D721Med (cell line): ENCODE measurements around the gene ARHGEF12.

ENCODE experiments used
- DNase-seq: peaks from one replicate; pipeline ENCODE4 v3.0.0; 2011; ENCODE audit warnings: low spot score; ENCODE audit not compliant: insufficient read length
- FAIRE-seq: peaks from 2 replicates; lab custom pipeline; 2011; peaks lifted over from hg19 to GRCh38; lab: Jason Lieb, UNC
- CTCF ChIP-seq: IDR thresholded peaks from 2 replicates; pipeline ENCODE4 v1.5.1; 2012; ENCODE audit warnings: mild to moderate bottlenecking, control low read depth; ENCODE audit not compliant: insufficient read depth; ENCODE audit errors: missing control alignments

The ARHGEF12 gene

GRCh38 chr11:120399307-120399706 lies 63.1 kb downstream of the ARHGEF12 start:
- DNase-seq: no peak

GRCh38 chr11:120400564-120401364 lies 64.6 kb downstream of the ARHGEF12 start:
- FAIRE-seq (peak; percentile 87), DNase-seq (no peak)
- TF ChIP-seq CTCF: no peak

More at GRCh38 chr11:120399307-120399706, 63.1 kb downstream of the ARHGEF12 start:
- no peak for TF ChIP-seq CTCF
- no peak for FAIRE-seq

- peak; percentile 32 for FAIRE-seq
- no peak for DNase-seq
- no peak for TF ChIP-seq CTCF
Measured at GRCh38 chr11:120401506-120401905, 65.3 kb downstream of the ARHGEF12 start.

DNA sequence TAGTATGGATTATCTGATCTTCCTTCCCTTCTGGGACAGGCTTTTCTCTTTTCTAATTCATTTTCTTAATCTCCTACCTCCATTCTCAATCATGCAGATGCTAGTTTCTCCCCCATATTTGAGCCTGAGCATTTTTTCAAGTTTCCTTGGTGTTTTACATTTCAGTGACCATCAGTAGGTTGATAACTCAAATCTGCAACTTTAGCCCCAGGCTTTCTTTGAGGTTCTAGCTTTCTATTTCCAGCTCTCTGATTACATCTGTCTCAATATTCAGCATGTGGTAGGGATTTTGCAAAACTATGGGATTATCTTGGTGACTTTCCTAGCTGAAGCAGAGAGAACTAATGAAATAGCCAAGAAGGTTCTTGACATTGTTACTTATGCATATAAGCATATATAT lies 67.8 kb downstream of the ARHGEF12 start:
- no peak for TF ChIP-seq CTCF
- DNase-seq (no peak), FAIRE-seq (peak; percentile 80)

- TF ChIP-seq CTCF: no peak
- DNase-seq (no peak), FAIRE-seq (peak; percentile 66)
Measured at GRCh38 chr11:120404495-120404894, 68.3 kb downstream of the ARHGEF12 start.

GRCh38 chr11:120409655-120410054 lies 73.4 kb downstream of the ARHGEF12 start:
- no peak for DNase-seq
- no peak for TF ChIP-seq CTCF
- FAIRE-seq: no peak

DNA sequence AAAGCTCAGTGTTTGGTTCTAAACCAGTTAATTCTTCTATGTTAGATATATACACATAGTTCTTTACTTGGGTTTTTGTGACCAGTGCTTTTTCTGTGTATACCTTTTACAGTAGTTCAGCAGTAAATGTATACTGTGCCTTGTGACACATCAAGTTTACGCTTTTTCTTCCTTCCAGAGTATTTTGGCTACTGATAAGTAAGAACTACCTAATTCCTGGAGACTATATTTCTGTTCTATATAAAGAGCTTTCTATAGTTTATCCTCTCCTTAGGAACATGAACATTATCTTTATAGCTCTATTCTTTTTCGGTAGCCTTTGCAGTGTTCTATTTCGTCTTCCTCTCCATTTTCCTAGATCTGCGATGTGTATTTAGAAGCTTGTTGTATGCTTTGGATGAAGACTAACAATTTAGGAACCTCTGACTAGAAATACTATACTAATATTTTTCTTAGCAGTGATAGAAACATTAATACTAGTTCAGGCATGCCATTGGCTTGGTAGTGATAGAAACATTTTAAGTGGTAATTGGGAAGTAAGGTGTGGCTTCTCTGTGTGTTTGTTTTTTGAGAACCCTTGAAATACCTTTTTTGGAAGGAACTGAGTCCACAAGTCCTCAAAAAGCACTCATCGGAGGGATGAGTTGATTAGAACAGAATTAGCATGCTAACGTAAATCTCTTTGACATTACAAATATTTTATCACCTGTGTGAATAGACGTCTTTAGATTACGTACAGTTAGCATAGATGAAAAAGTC lies 74.6 kb downstream of the ARHGEF12 start:
- no peak for TF ChIP-seq CTCF
- DNase-seq: no peak
- FAIRE-seq: peak; percentile 11
